HFFc6 (cell line): ENCODE data around the gene IL6R. TPM values are rescaled to one million over a fixed set of nuclear protein-coding genes. Genes with fewer than 3 reads are reported as not detected.

Experiments
- DNase-seq: peaks from one replicate; pipeline ENCODE4 v3.0.0-alpha.2; 2018
- H3K27ac Mint-ChIP-seq: 2 replicates; pipeline ENCODE4 v1.8.0; 2020; ENCODE audit warnings: mild to moderate bottlenecking, mixed read lengths
- H3K27me3 Mint-ChIP-seq: 2 replicates; pipeline ENCODE4 v1.8.0; 2021; ENCODE audit warnings: mild to moderate bottlenecking, moderate library complexity, mixed read lengths; ENCODE audit not compliant: insufficient read depth
- H3K36me3 Mint-ChIP-seq: 2 replicates; pipeline ENCODE4 v1.8.0; 2021; ENCODE audit warnings: low read depth, mixed read lengths
- H3K4me1 Mint-ChIP-seq: 2 replicates; pipeline ENCODE4 v1.8.0; 2020; ENCODE audit warnings: low read depth, mixed read lengths
- H3K4me3 Mint-ChIP-seq: 2 replicates; pipeline ENCODE4 v1.8.0; 2020; ENCODE audit warnings: mild to moderate bottlenecking, moderate library complexity, mixed read lengths
- H3K9me3 Mint-ChIP-seq: 2 replicates; pipeline ENCODE4 v1.8.0; 2020; ENCODE audit warnings: mild to moderate bottlenecking, mixed read lengths
- total RNA-seq, 6 experiments: library from RNA; stranded (reverse); fragmentation: NEBNext Ultra II Directional; extraction: Animal tissue kit (Norgen Biotek cat#: 25700); gene quantifications; 2 replicates in 1 of 6; 3 replicates in 5 of 6; pipeline ENCODE4 v1.2.3, GENCODE V29; 2021
- TF ChIP-seq, protein P1 (sequence below): fragments of 200-600 bp; sonication (generic); IDR thresholded peaks from 2 replicates; pipeline ENCODE4 v1.5.0; 2021; ENCODE audit warnings: antibody characterized with exemption, mild to moderate bottlenecking

The IL6R gene
- total RNA-seq, 6 experiments from 2014 or later: 2.0 to 3.9 (median 2.3) TPM

DNA sequence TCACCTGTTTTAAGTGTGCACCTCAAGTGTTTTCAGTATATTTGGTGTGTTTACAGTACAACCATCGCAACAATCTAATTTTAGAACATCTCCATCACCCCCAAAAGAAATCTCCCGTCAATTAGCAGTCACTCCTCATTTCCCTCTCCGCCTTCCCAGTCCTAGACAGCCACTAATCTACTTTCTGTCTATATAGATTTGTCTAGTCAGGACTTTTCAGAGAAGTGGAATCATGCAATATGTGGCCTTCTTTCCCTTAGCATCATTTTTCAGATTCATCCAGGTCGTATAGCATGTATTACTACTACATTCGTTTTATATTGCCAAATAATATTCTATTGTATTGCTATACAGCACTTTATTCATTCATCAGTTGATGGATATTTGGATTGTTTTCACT is 98.8 kb downstream of the IL6R start:
- no peaks in the 10 kb centered on the region for H3K36me3 Mint-ChIP-seq
- TF ChIP-seq, protein P1, sequence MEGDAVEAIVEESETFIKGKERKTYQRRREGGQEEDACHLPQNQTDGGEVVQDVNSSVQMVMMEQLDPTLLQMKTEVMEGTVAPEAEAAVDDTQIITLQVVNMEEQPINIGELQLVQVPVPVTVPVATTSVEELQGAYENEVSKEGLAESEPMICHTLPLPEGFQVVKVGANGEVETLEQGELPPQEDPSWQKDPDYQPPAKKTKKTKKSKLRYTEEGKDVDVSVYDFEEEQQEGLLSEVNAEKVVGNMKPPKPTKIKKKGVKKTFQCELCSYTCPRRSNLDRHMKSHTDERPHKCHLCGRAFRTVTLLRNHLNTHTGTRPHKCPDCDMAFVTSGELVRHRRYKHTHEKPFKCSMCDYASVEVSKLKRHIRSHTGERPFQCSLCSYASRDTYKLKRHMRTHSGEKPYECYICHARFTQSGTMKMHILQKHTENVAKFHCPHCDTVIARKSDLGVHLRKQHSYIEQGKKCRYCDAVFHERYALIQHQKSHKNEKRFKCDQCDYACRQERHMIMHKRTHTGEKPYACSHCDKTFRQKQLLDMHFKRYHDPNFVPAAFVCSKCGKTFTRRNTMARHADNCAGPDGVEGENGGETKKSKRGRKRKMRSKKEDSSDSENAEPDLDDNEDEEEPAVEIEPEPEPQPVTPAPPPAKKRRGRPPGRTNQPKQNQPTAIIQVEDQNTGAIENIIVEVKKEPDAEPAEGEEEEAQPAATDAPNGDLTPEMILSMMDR: no peak
- no peak for DNase-seq
- H3K4me3 Mint-ChIP-seq: no peak overlapping the region
- no peak overlapping the region for H3K27ac Mint-ChIP-seq
- H3K27me3 Mint-ChIP-seq: peaks cover 58% of the 10 kb centered on the region
- no peaks in the 10 kb centered on the region for H3K4me1 Mint-ChIP-seq
- H3K9me3 Mint-ChIP-seq: peaks cover 8% of the 10 kb centered on the region

DNA sequence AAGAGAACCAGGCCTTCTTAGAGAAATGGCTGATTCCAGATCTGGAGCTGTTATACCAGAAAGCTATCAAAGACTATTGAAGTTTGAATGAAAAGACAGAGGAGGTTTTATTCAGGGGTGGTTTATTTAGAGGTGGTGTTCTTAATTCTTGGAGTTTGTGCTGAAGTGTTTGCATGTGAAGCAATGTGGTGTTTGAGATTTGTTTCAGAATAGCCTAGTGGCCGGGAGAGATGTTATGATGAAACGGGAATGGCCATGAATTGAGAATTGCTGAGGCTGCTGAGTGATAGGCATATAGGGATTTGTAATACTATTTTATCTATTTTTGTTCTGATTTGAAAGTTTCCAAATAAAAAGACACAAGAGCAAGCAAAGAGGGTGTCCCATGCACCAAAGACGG is 107.6 kb downstream of the IL6R start:
- no peaks in the 10 kb centered on the region for H3K9me3 Mint-ChIP-seq
- TF ChIP-seq, protein P1: no peak
- no peak for DNase-seq
- no peak overlapping the region for H3K27ac Mint-ChIP-seq
- no peaks in the 10 kb centered on the region for H3K36me3 Mint-ChIP-seq
- peaks cover 52% of the 10 kb centered on the region for H3K27me3 Mint-ChIP-seq
- H3K4me1 Mint-ChIP-seq: no peaks in the 10 kb centered on the region
- H3K4me3 Mint-ChIP-seq: no peak overlapping the region

DNA sequence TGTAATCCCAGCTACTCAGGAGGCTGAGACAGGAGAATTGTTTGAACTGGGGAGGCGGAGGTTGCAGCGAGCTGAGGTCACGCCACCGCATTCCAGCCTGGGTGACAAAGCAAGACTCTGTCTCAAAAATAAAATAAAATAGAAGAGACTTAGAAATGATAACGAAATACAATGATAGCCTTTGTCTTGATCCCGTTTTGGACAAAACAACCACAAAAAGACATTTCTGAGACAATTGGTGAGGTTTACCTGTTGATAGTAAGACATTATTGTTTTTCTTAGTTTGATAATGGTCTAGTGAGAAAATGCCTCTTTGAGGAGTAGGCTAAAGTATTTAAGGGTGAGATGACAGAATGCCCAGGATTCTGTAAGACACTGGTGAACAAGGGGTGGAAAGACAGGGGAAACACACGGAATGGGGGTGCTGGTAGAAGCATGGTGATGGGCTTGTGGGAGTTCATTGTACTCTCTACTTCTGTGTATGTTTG is 109.0 kb downstream of the IL6R start:
- H3K36me3 Mint-ChIP-seq: no peaks in the 10 kb centered on the region
- no peak overlapping the region for H3K27ac Mint-ChIP-seq
- TF ChIP-seq, protein P1: no peak
- H3K4me1 Mint-ChIP-seq: no peaks in the 10 kb centered on the region
- H3K9me3 Mint-ChIP-seq: no peaks in the 10 kb centered on the region
- no peak for DNase-seq
- H3K27me3 Mint-ChIP-seq: peaks cover 46% of the 10 kb centered on the region
- no peak overlapping the region for H3K4me3 Mint-ChIP-seq

DNA sequence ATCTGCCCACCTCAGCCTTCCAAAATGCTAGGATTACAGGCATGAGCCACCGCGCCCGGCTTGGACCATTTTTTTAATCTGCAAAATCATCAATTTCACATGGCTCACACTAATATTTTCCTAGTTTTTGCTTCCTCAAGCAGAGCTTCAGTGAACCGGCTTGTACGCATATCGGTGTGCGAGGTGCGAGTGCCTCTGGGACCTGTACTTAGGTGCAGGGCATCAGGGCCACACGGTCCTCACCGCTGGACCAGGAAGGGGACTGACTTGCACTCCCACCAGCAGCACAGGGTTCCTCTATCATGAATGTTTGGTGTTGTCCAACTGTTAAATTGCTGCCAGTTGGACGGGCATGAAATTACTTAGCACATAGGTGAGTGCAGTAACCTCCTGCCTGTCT is 112.5 kb downstream of the IL6R start:
- H3K27ac Mint-ChIP-seq: no peak overlapping the region
- no peaks in the 10 kb centered on the region for H3K4me1 Mint-ChIP-seq
- no peaks in the 10 kb centered on the region for H3K9me3 Mint-ChIP-seq
- no peaks in the 10 kb centered on the region for H3K36me3 Mint-ChIP-seq
- DNase-seq: no peak
- H3K27me3 Mint-ChIP-seq: peaks cover 64% of the 10 kb centered on the region
- H3K4me3 Mint-ChIP-seq: no peak overlapping the region
- TF ChIP-seq, protein P1: no peak

Other genes starting within 250 kb of the IL6R start
- gene TPM3, start 213.2 kb upstream of the IL6R start, total RNA-seq: 100 to 1,000 TPM; 503 to 809 (median 701) TPM
- not detected for gene CFAP141, start 199.0 kb upstream of the IL6R start, total RNA-seq
- 100 to 1,000 TPM; 197 to 257 (median 227) TPM for gene UBAP2L, start 184.4 kb upstream of the IL6R start, total RNA-seq
- 100 to 1,000 TPM; 107 to 119 (median 110) TPM for gene HAX1, start 132.7 kb upstream of the IL6R start, total RNA-seq
- not detected for gene AQP10, start 84.2 kb upstream of the IL6R start, total RNA-seq
- 100 to 1,000 TPM in 4 of 6 experiments, 10 to 100 TPM in 2; 91.3 to 119 (median 107) TPM for gene ATP8B2, start 79.8 kb upstream of the IL6R start, total RNA-seq
- not detected for gene TDRD10, start 96.9 kb downstream of the IL6R start, total RNA-seq
- not detected for gene SHE, start 97.1 kb downstream of the IL6R start, total RNA-seq
- 100 to 1,000 TPM in 1 of 6 experiments, 10 to 100 TPM in 5; 72.6 to 101 (median 91.5) TPM for gene UBE2Q1, start 153.3 kb downstream of the IL6R start, total RNA-seq
- gene CHRNB2, start 162.4 kb downstream of the IL6R start, total RNA-seq: under 1 TPM in 5 of 6 experiments, not detected in 1; 0.05 to 0.09 (median 0.07) TPM
- 100 to 1,000 TPM; 122 to 136 (median 126) TPM for gene ADAR, start 202.8 kb downstream of the IL6R start, total RNA-seq